KBM-7 (cell line): ENCODE data around the gene NDUFB10.

Source experiments
- DNase-seq: peaks from one replicate; pipeline ENCODE4 v3.0.0-alpha.2; 2015
- in situ Hi-C: fragments of 300-500 bp; cut with MboI; formaldehyde crosslinking; loops from 2 replicates; pipeline ENCODE4 v1.14.3; 2020; ENCODE audit warnings: low sequenced_read_pairs, low pct_unique_long_range_greater_than_20kb, mixed read lengths

The NDUFB10 gene

GRCh38 chr16:1992704-1993317 is 33.5 kb downstream of the NDUFB10 start:
- DNase-seq, result no peak
- in situ Hi-C loops, result no loop called here

DNA sequence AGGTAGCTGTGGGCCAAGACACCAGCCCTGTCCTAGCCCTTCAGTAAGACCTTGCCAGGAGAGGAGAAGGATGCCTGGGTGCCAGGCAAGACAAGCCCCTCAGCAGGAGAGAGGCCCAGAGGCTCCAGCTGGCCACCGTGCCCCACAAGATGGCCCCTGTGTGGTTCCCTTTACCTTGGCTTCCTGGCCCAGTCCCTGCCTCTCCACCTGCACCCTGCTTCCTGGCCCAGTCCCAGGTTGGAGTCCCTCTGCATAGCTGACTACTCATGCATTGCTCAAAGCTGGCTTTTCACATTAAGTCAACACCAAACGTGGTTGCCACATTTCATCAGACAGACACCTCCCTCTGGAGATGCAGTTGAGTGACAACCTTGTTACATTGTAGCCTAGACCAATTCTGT is 34.4 kb downstream of the NDUFB10 start:
- in situ Hi-C loops, result no loop called here
- no peak for DNase-seq

DNA sequence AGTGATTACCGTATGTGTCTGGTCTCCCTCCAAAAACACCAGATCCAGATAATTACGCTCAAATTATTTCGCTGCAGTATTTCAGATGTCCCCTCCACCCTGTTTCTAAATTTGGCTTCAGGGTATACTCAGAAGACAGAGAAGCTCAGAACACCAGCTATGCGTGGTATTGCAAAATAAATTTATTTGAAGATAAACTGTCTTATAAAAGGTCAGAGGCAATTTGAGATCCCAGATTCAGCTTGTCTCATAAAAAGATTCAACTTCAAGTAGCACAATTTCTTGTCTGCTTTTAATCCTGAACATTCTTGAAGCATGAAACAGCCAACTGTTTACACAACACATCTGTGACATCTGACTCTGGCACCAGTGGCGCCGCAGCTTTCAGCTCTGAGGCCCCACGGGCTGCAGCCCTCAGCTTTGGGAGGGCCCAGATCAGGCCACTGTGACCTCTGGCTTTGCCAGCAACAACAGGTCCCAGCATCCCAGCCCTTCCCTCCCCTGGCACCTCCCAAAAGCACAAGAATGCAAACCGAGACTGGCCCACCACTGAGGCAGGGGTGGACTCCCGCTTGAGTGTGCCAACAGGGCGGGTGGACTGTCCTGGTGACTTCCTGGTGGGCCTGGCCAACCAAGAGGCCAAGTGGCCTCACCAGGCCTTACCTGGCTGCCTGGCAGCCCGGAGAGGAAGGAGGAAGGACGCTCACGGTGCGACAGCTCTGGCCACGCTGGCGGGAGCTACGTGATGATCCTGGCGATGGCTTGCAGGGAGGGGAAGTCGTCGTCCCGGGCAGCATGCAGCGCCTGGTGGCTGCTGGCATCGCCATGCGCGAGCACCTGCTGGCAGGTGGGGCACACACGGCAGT is 38.4 kb downstream of the NDUFB10 start:
- in situ Hi-C loops, result no loop called here

GRCh38 chr16:1998360-1998835 is 39.1 kb downstream of the NDUFB10 start:
- in situ Hi-C loops, result no loop called here
- no peak for DNase-seq

More for the DNA sequence above, 38.4 kb downstream of the NDUFB10 start:
- no peak for DNase-seq

GRCh38 chr16:1998852-1999801 is 39.8 kb downstream of the NDUFB10 start:
- DNase-seq, result no peak
- in situ Hi-C loops, result no loop called here

DNA sequence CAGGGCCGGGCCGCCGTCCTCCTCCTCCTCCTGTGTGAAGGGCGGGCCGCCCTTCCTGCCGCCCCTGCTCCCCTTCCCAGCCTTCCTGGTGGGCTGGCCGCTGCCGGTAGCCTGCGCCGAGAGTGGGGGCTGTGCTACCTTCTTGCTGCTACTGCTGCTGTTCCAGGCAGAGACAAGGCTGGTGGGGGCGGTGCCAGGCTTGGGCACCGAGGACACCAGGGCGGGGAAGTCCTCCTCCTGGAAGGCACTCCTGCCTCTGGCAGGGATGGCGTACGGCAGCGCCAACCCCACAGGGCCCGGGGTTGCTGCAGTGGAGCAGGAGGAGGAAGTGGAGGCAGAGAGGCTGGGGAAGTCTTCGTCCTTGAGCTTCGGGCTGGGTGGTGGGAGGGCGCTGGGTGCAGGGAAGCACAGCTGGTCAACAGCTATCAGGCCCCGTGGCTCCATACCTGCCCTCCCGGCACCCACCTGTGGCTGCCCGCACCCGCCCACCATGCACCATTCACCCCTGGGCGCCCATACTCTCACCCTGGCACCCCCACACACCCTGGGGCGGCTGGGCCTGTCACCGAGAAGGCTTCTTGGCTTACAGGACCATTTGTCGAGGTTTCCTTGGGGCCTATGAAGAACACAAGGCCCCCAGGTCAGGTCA is 40.7 kb downstream of the NDUFB10 start:
- DNase-seq, result no peak
- in situ Hi-C loops, result no loop called here

DNA sequence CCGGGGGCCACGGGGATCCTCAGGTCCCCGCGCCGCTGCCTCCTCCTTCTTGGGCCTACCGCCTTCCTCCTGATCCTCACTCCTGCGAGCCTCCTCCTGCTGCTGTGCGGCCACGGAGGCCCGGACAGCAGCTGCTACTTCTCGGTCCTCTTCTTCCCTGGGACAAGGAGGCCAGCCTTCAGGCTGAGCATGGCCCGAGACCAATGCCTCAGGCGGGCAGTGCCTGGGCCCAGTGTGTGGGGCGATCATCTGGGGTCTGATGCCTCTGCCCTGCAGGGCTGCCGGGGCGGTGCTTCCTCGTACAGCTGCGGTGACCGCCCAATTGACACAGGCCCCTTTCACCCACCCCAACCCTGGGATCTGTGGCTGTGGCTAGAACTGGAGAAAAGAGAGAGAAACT is 41.7 kb downstream of the NDUFB10 start:
- no peak for DNase-seq
- in situ Hi-C loops, result no loop called here

GRCh38 chr16:2001456-2002355 is 42.4 kb downstream of the NDUFB10 start:
- DNase-seq, result no peak
- in situ Hi-C loops, result no loop called here

GRCh38 chr16:2002406-2003230 is 43.3 kb downstream of the NDUFB10 start:
- in situ Hi-C loops, result no loop called here

GRCh38 chr16:2003231-2003826 is 44.0 kb downstream of the NDUFB10 start:
- in situ Hi-C loops, result no loop called here
- no peak for DNase-seq

More at GRCh38 chr16:2002406-2003230, 43.3 kb downstream of the NDUFB10 start:
- DNase-seq, result no peak

GRCh38 chr16:2003827-2004641 is 44.7 kb downstream of the NDUFB10 start:
- in situ Hi-C loops, result no loop called here
- peak; percentile 91 for DNase-seq

- in situ Hi-C loops, result no loop called here
- no peak for DNase-seq
Measured at GRCh38 chr16:2004795-2005517, 45.6 kb downstream of the NDUFB10 start.

- in situ Hi-C loops, result no loop called here
- DNase-seq, result no peak
Measured at GRCh38 chr16:2005646-2006045, 46.3 kb downstream of the NDUFB10 start.

DNA sequence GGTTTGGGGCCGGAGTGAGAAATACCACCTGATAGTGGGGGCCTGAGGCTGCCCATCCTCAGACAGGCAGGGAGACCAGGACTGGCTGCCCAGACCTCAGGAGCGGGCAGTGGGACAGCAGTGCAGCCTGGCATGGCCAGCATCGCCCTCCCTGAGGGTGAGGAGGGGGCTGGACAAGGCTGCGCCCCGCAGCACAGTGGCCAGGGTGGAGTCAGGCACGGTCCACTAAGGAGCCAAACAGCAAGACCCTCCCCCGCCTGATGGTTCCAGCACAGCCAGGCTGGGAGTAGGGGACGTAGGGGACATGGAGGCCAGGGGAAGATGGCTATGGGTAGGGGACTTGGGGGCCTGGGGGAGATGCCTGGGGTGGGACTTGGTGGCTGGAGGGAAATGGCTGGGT is 47.0 kb downstream of the NDUFB10 start:
- in situ Hi-C loops, result no loop called here

DNA sequence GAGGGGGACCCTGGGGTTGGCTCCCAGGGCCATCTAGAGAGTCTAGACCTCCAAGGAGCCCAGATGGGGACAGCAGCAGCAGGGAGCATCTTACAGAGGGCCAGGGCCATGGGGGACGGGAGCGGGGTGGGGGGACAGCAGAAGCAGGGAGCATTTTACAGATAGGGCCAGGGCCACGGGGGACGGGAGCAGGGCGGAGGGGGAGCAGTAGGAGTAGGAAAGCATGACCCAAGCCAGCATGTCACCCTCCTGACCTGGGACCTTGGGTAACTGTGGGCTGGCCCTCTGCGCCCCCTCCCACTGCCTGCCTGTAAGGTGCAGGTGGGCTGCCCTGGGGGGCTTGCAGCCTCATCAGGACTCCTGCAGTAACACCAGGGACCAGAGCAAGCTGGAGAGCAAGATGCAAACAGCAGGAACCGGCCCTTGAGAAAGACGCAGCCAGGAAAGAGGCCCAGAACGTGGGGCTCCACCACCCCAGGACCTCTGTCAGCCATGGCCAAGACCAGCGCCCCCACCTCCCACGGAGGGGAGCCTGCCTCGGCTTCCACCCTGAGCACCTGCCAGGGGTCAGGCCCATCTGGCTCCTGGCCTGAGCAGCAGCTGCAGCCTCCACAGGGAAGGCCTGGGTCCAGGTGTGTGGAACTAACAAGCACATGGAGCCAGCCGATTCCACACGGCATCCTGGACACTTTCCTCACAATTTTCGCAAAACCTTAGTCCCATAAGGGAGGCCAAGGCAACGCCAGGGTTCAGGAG is 47.9 kb downstream of the NDUFB10 start:
- in situ Hi-C loops, result no loop called here
- DNase-seq, result no peak

More for the DNA sequence above, 47.0 kb downstream of the NDUFB10 start:
- DNase-seq, result no peak
